SK-N-SH treated with all-trans-retinoic acid at 6 μM for 48 hours (cell line): Measurements from ENCODE around the gene BUB3.

Source experiments
- ATAC-seq: fragments of 200-7000 bp; cut with Tn5 transposase; 3 replicates; pipeline ENCODE4 v1.9.1; 2020; ENCODE audit warnings: mild to moderate bottlenecking, moderate library complexity
- ARNTL ChIP-seq: fragments of 450-650 bp; formaldehyde crosslinking; IDR thresholded peaks from 2 replicates; pipeline ENCODE4 v1.5.0; 2020; ENCODE audit warnings: low read depth, mild to moderate bottlenecking, moderate library complexity, borderline replicate concordance
- BACH2 ChIP-seq: fragments of 250-450 bp; sonication (Bioruptor Pico); IDR thresholded peaks from 2 replicates; pipeline ENCODE4 v1.9.0; 2021; ENCODE audit warnings: mild to moderate bottlenecking, borderline replicate concordance
- CSDC2 ChIP-seq: fragments of 250-450 bp; sonication (Bioruptor Pico); IDR thresholded peaks from 2 replicates; pipeline ENCODE4 v1.5.0; 2020; ENCODE audit warnings: mild to moderate bottlenecking, moderate library complexity
- CSRNP3 ChIP-seq: fragments of 250-450 bp; sonication (Bioruptor Pico); IDR thresholded peaks from 2 replicates; pipeline ENCODE4 v1.5.1; 2021; ENCODE audit warnings: mild to moderate bottlenecking, moderate library complexity
- GLIS3 ChIP-seq: fragments of 250-450 bp; sonication (Bioruptor Pico); IDR thresholded peaks from 2 replicates; pipeline ENCODE4 v1.5.0; 2020; ENCODE audit warnings: mild to moderate bottlenecking, moderate library complexity
- ISL1 ChIP-seq: fragments of 250-450 bp; sonication (Bioruptor Pico); IDR thresholded peaks from 2 replicates; pipeline ENCODE4 v2.1.2; 2022; ENCODE audit warnings: mild to moderate bottlenecking, moderate library complexity
- OSR1 ChIP-seq: fragments of 250-450 bp; sonication (Bioruptor Pico); IDR thresholded peaks from 2 replicates; pipeline ENCODE4 v1.8.0; 2022; ENCODE audit warnings: moderate library complexity, mild to moderate bottlenecking, inconsistent platforms
- RARB ChIP-seq: fragments of 250-450 bp; sonication (Bioruptor Pico); IDR thresholded peaks from 2 replicates; pipeline ENCODE4 v1.8.0; 2021; ENCODE audit warnings: mild to moderate bottlenecking, moderate library complexity
- SNAI2 ChIP-seq: fragments of 250-450 bp; sonication (Bioruptor Pico); IDR thresholded peaks from 2 replicates; pipeline ENCODE4 v1.5.0; 2020; ENCODE audit warnings: mild to moderate bottlenecking, moderate library complexity
- TCF4 ChIP-seq: fragments of 250-450 bp; sonication (Bioruptor Pico); IDR thresholded peaks from 2 replicates; pipeline ENCODE4 v1.8.0; 2021; ENCODE audit warnings: mild to moderate bottlenecking, moderate library complexity, borderline replicate concordance
- TOX ChIP-seq: fragments of 250-450 bp; sonication (Bioruptor Pico); IDR thresholded peaks from 2 replicates; pipeline ENCODE4 v1.8.0; 2021; ENCODE audit warnings: mild to moderate bottlenecking, moderate library complexity, borderline replicate concordance
- ZFP3 ChIP-seq: fragments of 250-450 bp; sonication (Bioruptor Pico); IDR thresholded peaks from 2 replicates; pipeline ENCODE4 v1.5.0; 2020; ENCODE audit warnings: mild to moderate bottlenecking, moderate library complexity
- ZFP30 ChIP-seq: fragments of 450-650 bp; formaldehyde crosslinking; IDR thresholded peaks from 2 replicates; pipeline ENCODE4 v1.5.0; 2022; ENCODE audit warnings: mild to moderate bottlenecking, moderate library complexity
- ZNF565 ChIP-seq: fragments of 450-650 bp; formaldehyde crosslinking; conservative IDR thresholded peaks from 2 replicates; pipeline ENCODE4 v1.5.0; 2020; ENCODE audit warnings: low read depth, mild to moderate bottlenecking, moderate library complexity
- ZNF70 ChIP-seq: fragments of 450-650 bp; formaldehyde crosslinking; IDR thresholded peaks from 2 replicates; pipeline ENCODE4 v1.5.0; 2020; ENCODE audit warnings: mild to moderate bottlenecking, moderate library complexity
- ZNF8 ChIP-seq: fragments of 450-650 bp; formaldehyde crosslinking; IDR thresholded peaks from 2 replicates; pipeline ENCODE4 v1.5.0; 2020; ENCODE audit warnings: mild to moderate bottlenecking, moderate library complexity
- TF ChIP-seq, protein P1 (sequence below): fragments of 250-450 bp; sonication (Bioruptor Pico); IDR thresholded peaks from 2 replicates; pipeline ENCODE4 v1.8.0; 2021; ENCODE audit warnings: low read depth, mild to moderate bottlenecking, moderate library complexity, borderline replicate concordance
- TF ChIP-seq, protein P2 (sequence below): fragments of 250-450 bp; sonication (Bioruptor Pico); IDR thresholded peaks from 2 replicates; pipeline ENCODE4 v1.5.0; 2020; ENCODE audit warnings: mild to moderate bottlenecking, moderate library complexity
- TF ChIP-seq, protein P3 (sequence below): fragments of 250-450 bp; sonication (Bioruptor Pico); IDR thresholded peaks from 2 replicates; pipeline ENCODE4 v1.8.0; 2020; ENCODE audit warnings: mild to moderate bottlenecking, moderate library complexity, borderline replicate concordance

Gene BUB3

DNA sequence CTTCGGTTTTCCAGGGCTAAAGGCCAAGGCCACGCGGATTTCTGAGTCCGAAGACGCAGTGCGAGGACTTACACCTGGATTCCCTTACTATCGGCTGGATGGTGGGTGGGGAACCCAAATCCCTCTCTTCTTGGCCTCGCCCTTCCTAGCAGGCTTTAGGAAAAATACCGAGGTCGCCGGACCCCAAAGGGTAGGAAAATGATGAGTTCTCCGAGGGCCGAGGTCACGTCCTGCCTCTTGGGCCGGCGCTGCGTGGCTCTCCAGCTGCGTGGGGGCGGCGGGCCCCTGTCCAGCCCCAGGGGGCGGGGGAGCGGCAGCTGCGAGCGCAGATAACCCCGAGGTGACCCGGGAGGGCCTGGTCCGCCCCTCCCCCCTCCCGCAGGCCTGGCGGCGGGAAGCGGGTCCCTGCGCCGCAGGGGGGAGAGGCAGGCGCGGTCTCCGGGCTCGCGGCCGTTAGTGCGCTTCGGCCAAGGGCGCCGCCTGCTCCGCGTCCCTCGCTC lies 19.2 kb upstream of the BUB3 start (continued):
- TF ChIP-seq ZFP3 (CRISPR knock-in tag) (no peak), ISL1 (no peak), BACH2 (CRISPR knock-in tag) (no peak), ZNF565 (CRISPR knock-in tag) (no peak)

- no peak for ATAC-seq
- no peak for TF ChIP-seq ZNF70
- no peak for TF ChIP-seq GLIS3 (CRISPR knock-in tag)
- no peak for TF ChIP-seq OSR1 (CRISPR knock-in tag)
- no peak for TF ChIP-seq RARB
- TF ChIP-seq CSDC2, result no peak
These were observed 18.6 kb upstream of the BUB3 start, which contains the start of gene HMX3 for GRCh38 chr10:123135415-123136141. TSS of gene HMX3 (plus strand) at chr10:123135970. CDS start at chr10:123136051, 81 bp downstream.

DNA sequence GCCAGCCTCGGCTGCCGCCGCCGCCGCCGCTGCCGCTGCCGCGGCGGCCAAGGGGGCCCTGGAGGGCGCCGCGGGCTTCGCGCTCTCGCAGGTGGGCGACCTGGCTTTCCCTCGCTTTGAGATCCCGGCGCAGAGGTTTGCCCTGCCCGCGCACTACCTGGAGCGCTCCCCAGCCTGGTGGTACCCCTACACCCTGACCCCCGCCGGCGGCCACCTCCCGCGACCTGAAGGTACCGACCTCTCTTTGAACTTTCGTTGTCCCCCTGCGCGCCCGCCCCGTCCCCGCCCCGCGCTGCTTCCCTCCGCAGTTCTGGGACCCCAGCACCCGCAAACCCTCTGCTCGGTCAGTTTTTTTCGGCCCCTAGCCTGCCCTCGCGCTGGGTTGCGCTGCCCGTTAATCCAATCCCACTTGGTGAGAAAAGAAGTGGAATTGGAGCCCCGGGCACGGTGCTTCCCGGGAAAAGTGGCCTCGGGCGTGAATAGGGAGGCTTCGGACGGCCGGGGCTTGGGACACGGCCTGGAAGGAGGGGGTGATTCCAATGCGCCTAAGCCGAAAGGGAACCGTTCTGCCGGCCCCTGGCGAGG lies 17.9 kb upstream of the BUB3 start:
- TF ChIP-seq SNAI2 (no peak), TCF4 (CRISPR knock-in tag) (no peak), ARNTL (CRISPR knock-in tag) (no peak), TOX (CRISPR knock-in tag) (no peak), ZNF8 (CRISPR knock-in tag) (no peak), ISL1 (no peak), OSR1 (CRISPR knock-in tag) (no peak), ZFP30 (no peak), CSRNP3 (CRISPR knock-in tag) (no peak), BACH2 (CRISPR knock-in tag) (no peak)
- TF ChIP-seq, protein P1, sequence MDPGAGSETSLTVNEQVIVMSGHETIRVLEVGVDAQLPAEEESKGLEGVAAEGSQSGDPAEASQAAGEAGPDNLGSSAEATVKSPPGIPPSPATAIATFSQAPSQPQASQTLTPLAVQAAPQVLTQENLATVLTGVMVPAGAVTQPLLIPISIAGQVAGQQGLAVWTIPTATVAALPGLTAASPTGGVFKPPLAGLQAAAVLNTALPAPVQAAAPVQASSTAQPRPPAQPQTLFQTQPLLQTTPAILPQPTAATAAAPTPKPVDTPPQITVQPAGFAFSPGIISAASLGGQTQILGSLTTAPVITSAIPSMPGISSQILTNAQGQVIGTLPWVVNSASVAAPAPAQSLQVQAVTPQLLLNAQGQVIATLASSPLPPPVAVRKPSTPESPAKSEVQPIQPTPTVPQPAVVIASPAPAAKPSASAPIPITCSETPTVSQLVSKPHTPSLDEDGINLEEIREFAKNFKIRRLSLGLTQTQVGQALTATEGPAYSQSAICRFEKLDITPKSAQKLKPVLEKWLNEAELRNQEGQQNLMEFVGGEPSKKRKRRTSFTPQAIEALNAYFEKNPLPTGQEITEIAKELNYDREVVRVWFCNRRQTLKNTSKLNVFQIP (CRISPR knock-in tag), result no peak
- TF ChIP-seq, protein P2, sequence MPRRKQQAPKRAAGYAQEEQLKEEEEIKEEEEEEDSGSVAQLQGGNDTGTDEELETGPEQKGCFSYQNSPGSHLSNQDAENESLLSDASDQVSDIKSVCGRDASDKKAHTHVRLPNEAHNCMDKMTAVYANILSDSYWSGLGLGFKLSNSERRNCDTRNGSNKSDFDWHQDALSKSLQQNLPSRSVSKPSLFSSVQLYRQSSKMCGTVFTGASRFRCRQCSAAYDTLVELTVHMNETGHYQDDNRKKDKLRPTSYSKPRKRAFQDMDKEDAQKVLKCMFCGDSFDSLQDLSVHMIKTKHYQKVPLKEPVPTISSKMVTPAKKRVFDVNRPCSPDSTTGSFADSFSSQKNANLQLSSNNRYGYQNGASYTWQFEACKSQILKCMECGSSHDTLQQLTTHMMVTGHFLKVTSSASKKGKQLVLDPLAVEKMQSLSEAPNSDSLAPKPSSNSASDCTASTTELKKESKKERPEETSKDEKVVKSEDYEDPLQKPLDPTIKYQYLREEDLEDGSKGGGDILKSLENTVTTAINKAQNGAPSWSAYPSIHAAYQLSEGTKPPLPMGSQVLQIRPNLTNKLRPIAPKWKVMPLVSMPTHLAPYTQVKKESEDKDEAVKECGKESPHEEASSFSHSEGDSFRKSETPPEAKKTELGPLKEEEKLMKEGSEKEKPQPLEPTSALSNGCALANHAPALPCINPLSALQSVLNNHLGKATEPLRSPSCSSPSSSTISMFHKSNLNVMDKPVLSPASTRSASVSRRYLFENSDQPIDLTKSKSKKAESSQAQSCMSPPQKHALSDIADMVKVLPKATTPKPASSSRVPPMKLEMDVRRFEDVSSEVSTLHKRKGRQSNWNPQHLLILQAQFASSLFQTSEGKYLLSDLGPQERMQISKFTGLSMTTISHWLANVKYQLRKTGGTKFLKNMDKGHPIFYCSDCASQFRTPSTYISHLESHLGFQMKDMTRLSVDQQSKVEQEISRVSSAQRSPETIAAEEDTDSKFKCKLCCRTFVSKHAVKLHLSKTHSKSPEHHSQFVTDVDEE (CRISPR knock-in tag), result no peak
- TF ChIP-seq, protein P3, sequence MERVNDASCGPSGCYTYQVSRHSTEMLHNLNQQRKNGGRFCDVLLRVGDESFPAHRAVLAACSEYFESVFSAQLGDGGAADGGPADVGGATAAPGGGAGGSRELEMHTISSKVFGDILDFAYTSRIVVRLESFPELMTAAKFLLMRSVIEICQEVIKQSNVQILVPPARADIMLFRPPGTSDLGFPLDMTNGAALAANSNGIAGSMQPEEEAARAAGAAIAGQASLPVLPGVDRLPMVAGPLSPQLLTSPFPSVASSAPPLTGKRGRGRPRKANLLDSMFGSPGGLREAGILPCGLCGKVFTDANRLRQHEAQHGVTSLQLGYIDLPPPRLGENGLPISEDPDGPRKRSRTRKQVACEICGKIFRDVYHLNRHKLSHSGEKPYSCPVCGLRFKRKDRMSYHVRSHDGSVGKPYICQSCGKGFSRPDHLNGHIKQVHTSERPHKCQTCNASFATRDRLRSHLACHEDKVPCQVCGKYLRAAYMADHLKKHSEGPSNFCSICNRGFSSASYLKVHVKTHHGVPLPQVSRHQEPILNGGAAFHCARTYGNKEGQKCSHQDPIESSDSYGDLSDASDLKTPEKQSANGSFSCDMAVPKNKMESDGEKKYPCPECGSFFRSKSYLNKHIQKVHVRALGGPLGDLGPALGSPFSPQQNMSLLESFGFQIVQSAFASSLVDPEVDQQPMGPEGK (CRISPR knock-in tag), result no peak

More for the DNA sequence above, 17.9 kb upstream of the BUB3 start:
- ATAC-seq, result no peak
